GM18511 (cell line): Measurements from ENCODE around the gene NTRK1.

Experiments
- ATAC-seq: cut with Tn5 transposase; IDR thresholded peaks from one replicate; pipeline ENCODE4 v1.9.1; 2021; ENCODE audit warnings: mild to moderate bottlenecking, moderate library complexity; ENCODE audit not compliant: unreplicated experiment

The NTRK1 gene

DNA sequence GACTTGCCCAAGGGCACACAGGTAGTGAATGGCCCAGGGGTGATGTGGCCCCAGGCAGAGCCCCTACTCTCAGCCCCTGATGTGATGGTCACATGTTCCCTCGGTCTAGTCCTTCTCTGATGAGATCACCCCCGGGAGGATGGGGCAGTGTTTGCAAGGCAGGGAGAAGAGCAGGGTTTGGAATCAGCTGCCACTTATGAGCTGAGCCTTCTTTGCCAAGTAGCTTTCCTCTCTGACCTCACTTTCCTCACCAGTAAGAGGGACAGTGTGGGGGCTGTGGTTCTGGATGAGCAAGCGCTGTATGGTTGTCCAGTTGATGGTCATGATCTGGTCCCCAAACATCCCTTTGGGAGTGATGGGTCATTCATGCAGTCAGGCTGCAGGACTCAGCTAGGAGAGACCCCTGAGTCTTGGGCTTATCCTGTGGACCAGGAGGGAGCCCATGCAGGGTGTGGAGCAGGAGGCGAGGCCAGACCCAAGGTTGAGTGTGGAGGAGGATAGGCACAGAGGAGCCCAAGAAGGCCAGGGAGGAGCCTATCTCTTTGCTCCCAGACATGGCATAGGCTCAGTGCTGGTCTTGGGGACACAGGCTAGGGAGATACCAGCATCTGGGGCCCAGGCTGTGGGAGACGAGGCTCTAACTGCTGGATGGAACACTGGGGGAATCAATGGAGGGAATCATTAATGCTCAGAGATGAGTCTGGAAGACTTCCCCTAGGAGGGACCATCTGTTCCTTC is 16.9 kb downstream of the NTRK1 start:
- no peak for ATAC-seq

GRCh38 chr1:156879876-156880275 is 19.2 kb downstream of the NTRK1 start:
- no peak for ATAC-seq

GRCh38 chr1:156880473-156880872 is 19.8 kb downstream of the NTRK1 start:
- no peak for ATAC-seq

- no peak for ATAC-seq
Measured at GRCh38 chr1:156881101-156881500, 20.4 kb downstream of the NTRK1 start.

DNA sequence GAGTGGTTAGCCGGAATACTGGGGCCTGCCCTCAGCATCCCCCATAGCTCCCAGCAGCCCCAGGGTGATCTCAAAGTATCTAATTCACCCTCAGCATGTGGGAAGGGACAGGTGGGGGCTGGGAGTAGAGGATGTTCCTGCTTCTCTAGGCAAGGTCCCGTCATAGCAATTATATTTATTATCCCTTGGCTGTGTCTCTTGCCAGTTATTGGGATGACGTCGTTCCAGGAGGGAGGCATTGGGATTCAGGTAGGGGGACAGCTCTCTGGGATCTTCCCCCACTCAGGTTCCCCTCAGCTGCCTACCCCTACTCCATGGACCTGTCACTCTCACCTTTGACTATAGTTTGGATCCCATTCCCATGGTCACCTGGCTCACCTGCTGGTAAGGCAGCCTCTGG is 21.0 kb downstream of the NTRK1 start:
- no peak for ATAC-seq

- ATAC-seq, result no peak
Measured at GRCh38 chr1:156882543-156882942, 21.9 kb downstream of the NTRK1 start.

DNA sequence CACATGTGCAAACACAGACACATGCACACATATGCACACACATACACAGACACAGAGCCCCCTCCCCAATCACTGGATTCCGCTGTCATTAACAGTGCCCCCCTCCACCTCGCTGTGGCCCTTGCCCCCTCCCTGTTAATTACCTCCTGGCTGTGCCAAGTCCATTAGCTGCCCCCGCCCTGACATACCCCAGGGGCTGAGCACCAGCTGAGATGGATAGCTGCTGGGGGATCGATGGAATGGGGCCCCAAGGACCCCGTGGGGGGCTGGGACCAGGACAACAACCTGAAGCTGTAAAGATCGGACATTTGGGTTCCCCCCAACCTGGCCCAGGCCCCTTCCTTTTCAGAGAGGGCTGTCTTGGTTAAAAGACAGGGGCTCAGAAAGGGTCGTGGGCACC is 23.3 kb downstream of the NTRK1 start:
- ATAC-seq, result no peak

- no peak for ATAC-seq
Measured at GRCh38 chr1:156884560-156885184, 24.0 kb downstream of the NTRK1 start.

- no peak for ATAC-seq
Measured at GRCh38 chr1:156885314-156885713, 24.6 kb downstream of the NTRK1 start.

GRCh38 chr1:156885880-156886355 is 25.3 kb downstream of the NTRK1 start:
- ATAC-seq, result no peak

- ATAC-seq, result no peak
Measured at GRCh38 chr1:156886583-156887281, 26.1 kb downstream of the NTRK1 start.

GRCh38 chr1:156887317-156887716 is 26.7 kb downstream of the NTRK1 start:
- no peak for ATAC-seq

GRCh38 chr1:156887734-156888133 is 27.1 kb downstream of the NTRK1 start:
- ATAC-seq, result no peak

DNA sequence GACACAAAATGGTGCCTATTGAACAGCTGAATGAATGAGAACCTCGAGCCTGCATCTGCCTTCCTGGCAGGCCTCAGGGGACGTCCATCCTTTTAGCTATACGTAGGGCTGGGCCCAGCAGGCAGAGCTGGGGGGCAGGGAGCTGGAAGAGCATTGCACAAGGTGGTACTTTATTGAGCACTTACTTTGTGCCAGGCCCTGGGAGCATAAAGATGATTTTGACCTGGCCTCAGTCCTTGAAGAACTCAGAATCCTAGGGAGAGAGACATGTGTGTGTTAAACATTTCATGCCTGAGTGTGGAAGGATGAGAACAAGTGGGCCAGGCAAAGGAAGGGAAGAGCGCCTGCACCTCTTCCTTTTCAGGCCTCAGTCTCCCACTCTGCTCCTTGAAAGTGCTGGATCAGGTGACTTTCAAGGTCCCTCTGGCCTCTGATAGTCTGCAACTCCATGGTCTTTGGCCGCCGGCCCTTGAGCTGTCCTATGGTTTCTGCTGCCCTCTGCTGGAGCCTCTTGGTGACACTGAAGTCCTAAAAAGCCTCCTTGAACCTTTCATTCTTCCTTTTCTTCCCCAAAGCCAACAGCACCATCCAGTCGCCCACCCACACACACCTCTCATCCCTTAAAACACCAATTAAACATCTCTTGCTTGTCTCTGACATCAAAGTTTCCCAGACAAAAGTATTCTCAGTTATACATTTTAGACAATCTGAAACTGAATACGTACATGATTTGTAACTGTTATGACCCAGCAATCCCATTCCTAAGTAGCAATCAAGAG is 29.3 kb downstream of the NTRK1 start:
- no peak for ATAC-seq

DNA sequence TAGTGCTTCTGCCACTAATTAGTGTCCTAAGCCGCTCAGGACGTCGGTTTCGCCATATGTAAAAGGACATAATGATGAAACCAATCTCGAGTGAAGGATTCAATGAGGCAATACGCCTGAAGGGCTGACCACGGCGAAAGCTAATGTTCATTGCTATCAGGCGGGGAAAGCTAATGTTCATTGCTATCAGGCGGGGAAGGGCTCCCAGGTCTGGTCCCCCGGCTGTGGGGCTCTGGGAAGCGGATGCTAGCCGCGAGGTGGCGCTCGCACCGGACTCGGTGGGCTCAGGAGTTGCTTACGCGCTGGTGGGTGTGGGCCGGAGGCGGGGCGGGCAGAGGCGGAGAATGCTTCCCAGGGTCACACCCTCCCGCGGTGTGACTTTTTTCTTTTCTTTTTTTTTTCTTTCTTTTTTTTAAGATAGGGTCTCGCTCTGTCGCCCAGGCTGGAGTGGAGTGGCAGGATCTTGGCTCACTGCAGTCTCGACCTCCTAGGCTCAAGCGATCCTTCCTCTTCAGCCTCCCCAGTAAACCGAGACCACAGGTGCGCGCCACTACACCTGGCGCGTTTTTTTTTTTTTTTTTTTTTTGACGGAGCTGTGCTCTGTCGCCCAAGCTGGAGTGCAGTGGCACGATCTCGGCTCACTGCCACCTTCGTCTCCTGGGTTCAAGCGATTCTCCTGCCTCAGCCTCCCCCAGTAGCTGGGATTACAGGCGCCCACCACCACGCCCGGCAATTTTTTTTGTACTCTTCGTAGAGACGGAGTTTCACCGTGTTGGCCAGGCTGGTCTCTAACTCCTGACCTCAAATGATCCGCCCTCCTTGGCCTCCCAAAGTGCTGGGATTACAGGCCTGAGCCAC is 31.8 kb downstream of the NTRK1 start:
- peak; percentile 70 for ATAC-seq

DNA sequence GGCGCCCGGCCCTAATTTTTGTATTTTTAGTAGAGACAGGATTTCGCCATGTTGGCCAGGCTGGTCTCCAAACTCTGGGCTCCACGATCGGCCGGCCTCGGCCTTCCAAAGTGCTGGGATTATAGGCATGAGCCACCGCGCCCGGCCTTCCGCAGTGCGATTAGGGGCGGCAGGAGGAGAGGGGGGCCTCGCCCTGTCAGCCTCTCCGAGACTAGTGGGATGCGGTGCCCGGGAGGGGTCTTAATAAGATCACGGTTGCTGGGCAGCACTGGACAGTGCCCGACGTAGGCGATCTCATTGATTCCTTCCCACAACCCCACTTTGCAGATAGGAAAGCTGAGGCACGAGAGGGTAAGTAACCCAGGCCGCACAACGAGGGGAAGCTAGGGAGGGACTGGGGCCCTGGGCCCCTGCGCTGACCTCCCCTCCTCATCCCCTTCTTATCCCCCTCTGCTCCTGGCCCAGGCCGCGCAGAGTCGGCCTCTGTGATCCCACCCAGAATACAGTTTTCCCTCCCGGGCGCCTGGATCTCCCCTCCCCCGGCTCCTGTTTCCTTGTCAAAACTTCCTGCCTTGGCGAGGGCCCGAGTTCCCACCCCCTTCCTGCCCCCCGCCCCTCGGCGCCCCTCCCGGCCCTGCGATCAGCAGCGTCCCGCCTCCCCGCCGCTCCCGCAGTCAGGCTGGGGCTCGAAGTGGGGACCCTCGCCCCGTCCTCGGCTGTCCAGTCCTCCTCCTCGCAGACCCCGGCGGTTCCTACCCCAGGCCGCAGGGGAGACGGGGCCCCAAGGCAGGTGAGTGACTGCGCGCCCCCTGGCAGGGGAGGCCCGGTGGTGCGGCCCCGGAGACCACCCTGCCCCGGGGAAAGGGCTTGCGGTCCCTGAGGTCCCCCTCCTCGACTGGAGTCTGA is 32.6 kb downstream of the NTRK1 start, which contains the start of gene PEAR1:
TSS of gene PEAR1 (plus strand) at position 671 of the 906 bp plus-strand sequence. CDS start 10,209 bp downstream, outside the sequence.
- no peak for ATAC-seq

DNA sequence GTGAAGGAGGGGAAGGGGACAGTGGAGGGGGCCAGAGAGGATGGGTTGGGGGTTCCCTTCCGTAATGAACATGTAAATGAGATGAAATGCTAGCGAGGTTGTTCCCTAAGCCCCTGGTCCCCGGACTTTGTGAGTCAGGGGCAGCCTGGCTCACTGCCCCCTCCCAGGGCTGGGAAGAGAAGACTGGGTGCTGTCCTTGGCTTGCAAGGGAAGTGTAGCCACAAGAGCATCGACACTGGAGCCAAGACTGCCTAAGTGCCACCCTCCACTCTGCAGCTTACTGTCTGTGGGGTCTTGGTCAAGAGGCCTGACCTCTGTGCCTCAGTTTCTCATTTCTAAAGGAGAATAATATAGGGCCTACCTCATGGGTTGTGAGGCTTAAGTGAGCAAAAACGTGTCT is 33.3 kb downstream of the NTRK1 start:
- ATAC-seq, result no peak

DNA sequence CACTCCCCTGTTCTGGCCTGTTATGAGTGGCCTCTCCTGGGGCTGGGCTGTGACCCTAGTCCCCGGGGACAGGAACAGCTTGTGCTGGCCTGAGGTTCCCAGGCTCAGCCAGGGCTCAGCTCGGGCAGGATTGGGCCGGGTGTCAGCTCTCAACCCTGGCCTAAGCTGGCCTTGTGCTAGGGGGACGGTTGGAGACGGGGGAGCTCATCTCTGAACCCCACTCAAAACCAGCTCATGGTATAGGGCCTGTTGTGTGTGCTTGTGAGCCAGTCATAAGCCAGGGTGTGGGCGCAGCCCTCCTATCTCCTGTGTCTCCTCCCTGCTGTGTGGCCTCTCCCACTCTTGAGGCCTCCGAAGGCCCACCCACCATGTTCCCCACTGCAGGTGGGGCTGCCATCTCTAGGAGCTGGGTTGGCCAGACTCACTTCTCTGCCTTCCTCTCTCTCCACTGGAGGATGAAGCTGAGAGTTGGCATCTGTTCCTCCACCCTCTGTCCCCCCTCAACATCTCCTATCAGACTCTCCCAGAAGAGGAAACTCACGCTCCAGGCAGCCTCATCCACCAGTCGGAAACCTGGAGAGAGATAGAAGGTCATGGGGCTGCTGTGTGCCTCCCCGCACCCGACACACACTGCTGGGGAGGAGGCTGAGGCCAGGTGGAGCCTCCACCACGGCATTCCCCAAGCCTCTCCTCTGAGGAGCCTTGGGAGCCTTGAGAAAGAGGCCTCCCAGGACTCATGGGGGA is 34.2 kb downstream of the NTRK1 start:
- ATAC-seq, result no peak
